Jurkat, Clone E6-1 (cell line): ENCODE measurements around the gene ZNF546.
A peak's percentile ranks its signal among the peaks of the same experiment; 100 is the strongest.
"Not testable (repeated sequence)": the region's sequence is repeated elsewhere in the genome, so short reads cannot be mapped to it uniquely, and the experiment has no call there.

Source experiments
- DNase-seq: peaks from one replicate; pipeline ENCODE4 v3.0.0-alpha.2; 2011; ENCODE audit warnings: low read depth, low spot score
- H3K4me3 ChIP-seq: 2 replicates; pipeline ENCODE4 v1.5.1; 2011; ENCODE audit warnings: mild to moderate bottlenecking, low read length, control low read depth, moderate library complexity

Gene ZNF546

GRCh38 chr19:40033989-40034560, 37.2 kb downstream of the ZNF546 start:
- H3K4me3 ChIP-seq = no peak overlapping the region
- no peak for DNase-seq

GRCh38 chr19:40035996-40036395, 39.1 kb downstream of the ZNF546 start:
- no peak overlapping the region for H3K4me3 ChIP-seq
- no peak for DNase-seq

- not testable (repeated sequence) for H3K4me3 ChIP-seq, DNase-seq
Measured at GRCh38 chr19:40038047-40038446, 41.2 kb downstream of the ZNF546 start.

- DNase-seq, H3K4me3 ChIP-seq: not testable (repeated sequence)
Measured at GRCh38 chr19:40041718-40042117, 44.9 kb downstream of the ZNF546 start.

- no peak for DNase-seq
- H3K4me3 ChIP-seq = no peak overlapping the region
Measured at GRCh38 chr19:40053491-40053890, 56.6 kb downstream of the ZNF546 start.

GRCh38 chr19:40054632-40055031, 57.8 kb downstream of the ZNF546 start:
- no peak for DNase-seq
- no peak overlapping the region; the same call in 1 of the 2 replicates for H3K4me3 ChIP-seq

- H3K4me3 ChIP-seq = peak overlapping the region; percentile 77
- DNase-seq = no peak
Measured at GRCh38 chr19:40055049-40055448, 58.2 kb downstream of the ZNF546 start.

- peak; percentile 73 for DNase-seq
- H3K4me3 ChIP-seq = peak within 1 kb of the TSS; percentile 77
Measured at GRCh38 chr19:40055832-40056504, 59.1 kb downstream of the ZNF546 start, which contains the start of gene ZNF780B. Gene ZNF780B, minus strand, starts transcription at chr19:40056231. Its CDS starts 5,899 bp downstream, at chr19:40050332.

GRCh38 chr19:40056505-40056904, 59.6 kb downstream of the ZNF546 start:
- DNase-seq = no peak
- peak overlapping the region; percentile 77 for H3K4me3 ChIP-seq

- H3K4me3 ChIP-seq = no peak overlapping the region
- no peak for DNase-seq
Measured at GRCh38 chr19:40057166-40057565, 60.3 kb downstream of the ZNF546 start.

- no peak overlapping the region for H3K4me3 ChIP-seq
- no peak for DNase-seq
Measured at GRCh38 chr19:40059624-40060023, 62.8 kb downstream of the ZNF546 start.

- no peak for DNase-seq
- H3K4me3 ChIP-seq = no peak overlapping the region
Measured at GRCh38 chr19:40070058-40070457, 73.2 kb downstream of the ZNF546 start.
